ENCODE data around the gene SLC22A17. TPM values are rescaled to one million over a fixed set of nuclear protein-coding genes. Genes with fewer than 3 reads are reported as not detected.

SLC22A17 gene
- total RNA-seq, 1 experiment from 2014 or later: 42.3 TPM

DNA sequence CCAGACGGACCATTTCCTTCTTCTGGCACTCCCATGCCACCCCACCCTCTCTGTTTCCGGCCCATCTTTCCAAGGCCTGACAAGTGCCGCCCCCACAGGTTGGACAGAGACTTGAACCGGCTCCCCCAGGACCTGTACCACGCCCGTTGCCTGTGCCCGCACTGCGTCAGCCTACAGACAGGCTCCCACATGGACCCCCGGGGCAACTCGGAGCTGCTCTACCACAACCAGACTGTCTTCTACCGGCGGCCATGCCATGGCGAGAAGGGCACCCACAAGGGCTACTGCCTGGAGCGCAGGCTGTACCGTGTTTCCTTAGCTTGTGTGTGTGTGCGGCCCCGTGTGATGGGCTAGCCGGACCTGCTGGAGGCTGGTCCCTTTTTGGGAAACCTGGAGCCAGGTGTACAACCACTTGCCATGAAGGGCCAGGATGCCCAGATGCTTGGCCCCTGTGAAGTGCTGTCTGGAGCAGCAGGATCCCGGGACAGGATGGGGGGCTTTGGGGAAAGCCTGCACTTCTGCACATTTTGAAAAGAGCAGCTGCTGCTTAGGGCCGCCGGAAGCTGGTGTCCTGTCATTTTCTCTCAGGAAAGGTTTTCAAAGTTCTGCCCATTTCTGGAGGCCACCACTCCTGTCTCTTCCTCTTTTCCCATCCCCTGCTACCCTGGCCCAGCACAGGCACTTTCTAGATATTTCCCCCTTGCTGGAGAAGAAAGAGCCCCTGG lies 23.0 kb upstream of the SLC22A17 start:
- no peak overlapping the region for H3K4me3 Mint-ChIP-seq
- DNase-seq (ENCODE audit: low spot score): no peak
- ATAC-seq: no peak
- ChIA-PET POLR2A (interaction anchor here (1.2 to 1.5 kb wide), 3 partner anchors 10 to 49 kb away, joined by 3 to 4 read pairs (median 4); no protein-coding TSS in a partner anchor), CTCF (interaction anchor here (0.9 to 3.6 kb wide), 19 partner anchors 8 to 307 kb away, joined by 3 to 38 read pairs (median 7); partner anchors contain the start of genes PABPN1 and SLC22A17)
- H3K27ac Mint-ChIP-seq: no peak overlapping the region
- TF ChIP-seq ZSCAN18 (CRISPR knock-in tag; IDR thresholded peaks at IDR 0.05) (no peak), CREM (CRISPR knock-in tag; IDR thresholded peaks at IDR 0.05) (no peak), FOXP4 (CRISPR knock-in tag; IDR thresholded peaks at IDR 0.05) (no peak), NR3C1 (CRISPR knock-in tag; conservative IDR thresholded peaks at IDR 0.05; ENCODE audit: low read depth) (no peak), CDX4 (CRISPR knock-in tag; IDR thresholded peaks at IDR 0.05; ENCODE audit: borderline replicate concordance) (no peak), MLX (CRISPR knock-in tag; IDR thresholded peaks at IDR 0.05) (no peak), CBFB (CRISPR knock-in tag; IDR thresholded peaks at IDR 0.05; ENCODE audit: low read depth) (no peak), ZNF232 (CRISPR knock-in tag; IDR thresholded peaks at IDR 0.05) (no peak), CREB1 (CRISPR knock-in tag; IDR thresholded peaks at IDR 0.05) (no peak), ELF4 (CRISPR knock-in tag; IDR thresholded peaks at IDR 0.05; ENCODE audit: low read depth) (no peak), GTF2I (CRISPR knock-in tag; conservative IDR thresholded peaks at IDR 0.05) (no peak), ARID4B (CRISPR knock-in tag; IDR thresholded peaks at IDR 0.05; ENCODE audit: borderline replicate concordance) (no peak), ATF1 (CRISPR knock-in tag; IDR thresholded peaks at IDR 0.05) (no peak), USF1 (CRISPR knock-in tag; IDR thresholded peaks at IDR 0.05) (no peak), ZNF219 (CRISPR knock-in tag; IDR thresholded peaks at IDR 0.05; ENCODE audit: borderline replicate concordance) (no peak), ETV6 (CRISPR knock-in tag; IDR thresholded peaks at IDR 0.05) (no peak)
- no peaks in the 10 kb centered on the region for H3K9me3 Mint-ChIP-seq
- H3K27me3 Mint-ChIP-seq (ENCODE audit: low read depth): peaks cover 61% of the 10 kb centered on the region
- peaks cover 11% of the 10 kb centered on the region for H3K4me1 Mint-ChIP-seq
- no peaks in the 10 kb centered on the region for H3K36me3 Mint-ChIP-seq
